ENCODE measurements around the gene GRK7. TPM values are rescaled to one million over a fixed set of nuclear protein-coding genes. Genes with fewer than 3 reads are reported as not detected.
A peak's percentile ranks its signal among the peaks of the same experiment; 100 is the strongest.

GRK7 gene
- total and polyA plus RNA-seq, 9 of the 15 experiments (the other 6 are each of a cell fraction or from before 2014, with no cell fraction given): 0.01 to 0.08 (median 0.04) TPM; not detected in 3

- TF ChIP-seq, protein P1, sequence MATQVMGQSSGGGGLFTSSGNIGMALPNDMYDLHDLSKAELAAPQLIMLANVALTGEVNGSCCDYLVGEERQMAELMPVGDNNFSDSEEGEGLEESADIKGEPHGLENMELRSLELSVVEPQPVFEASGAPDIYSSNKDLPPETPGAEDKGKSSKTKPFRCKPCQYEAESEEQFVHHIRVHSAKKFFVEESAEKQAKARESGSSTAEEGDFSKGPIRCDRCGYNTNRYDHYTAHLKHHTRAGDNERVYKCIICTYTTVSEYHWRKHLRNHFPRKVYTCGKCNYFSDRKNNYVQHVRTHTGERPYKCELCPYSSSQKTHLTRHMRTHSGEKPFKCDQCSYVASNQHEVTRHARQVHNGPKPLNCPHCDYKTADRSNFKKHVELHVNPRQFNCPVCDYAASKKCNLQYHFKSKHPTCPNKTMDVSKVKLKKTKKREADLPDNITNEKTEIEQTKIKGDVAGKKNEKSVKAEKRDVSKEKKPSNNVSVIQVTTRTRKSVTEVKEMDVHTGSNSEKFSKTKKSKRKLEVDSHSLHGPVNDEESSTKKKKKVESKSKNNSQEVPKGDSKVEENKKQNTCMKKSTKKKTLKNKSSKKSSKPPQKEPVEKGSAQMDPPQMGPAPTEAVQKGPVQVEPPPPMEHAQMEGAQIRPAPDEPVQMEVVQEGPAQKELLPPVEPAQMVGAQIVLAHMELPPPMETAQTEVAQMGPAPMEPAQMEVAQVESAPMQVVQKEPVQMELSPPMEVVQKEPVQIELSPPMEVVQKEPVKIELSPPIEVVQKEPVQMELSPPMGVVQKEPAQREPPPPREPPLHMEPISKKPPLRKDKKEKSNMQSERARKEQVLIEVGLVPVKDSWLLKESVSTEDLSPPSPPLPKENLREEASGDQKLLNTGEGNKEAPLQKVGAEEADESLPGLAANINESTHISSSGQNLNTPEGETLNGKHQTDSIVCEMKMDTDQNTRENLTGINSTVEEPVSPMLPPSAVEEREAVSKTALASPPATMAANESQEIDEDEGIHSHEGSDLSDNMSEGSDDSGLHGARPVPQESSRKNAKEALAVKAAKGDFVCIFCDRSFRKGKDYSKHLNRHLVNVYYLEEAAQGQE (IDR thresholded peaks at IDR 0.05; ENCODE audit: borderline replicate concordance): peak; percentile 55
- TF ChIP-seq, protein P1 (CRISPR knock-in tag; IDR thresholded peaks at IDR 0.05; ENCODE audit: low read depth): no peak
- TF ChIP-seq, protein P2, sequence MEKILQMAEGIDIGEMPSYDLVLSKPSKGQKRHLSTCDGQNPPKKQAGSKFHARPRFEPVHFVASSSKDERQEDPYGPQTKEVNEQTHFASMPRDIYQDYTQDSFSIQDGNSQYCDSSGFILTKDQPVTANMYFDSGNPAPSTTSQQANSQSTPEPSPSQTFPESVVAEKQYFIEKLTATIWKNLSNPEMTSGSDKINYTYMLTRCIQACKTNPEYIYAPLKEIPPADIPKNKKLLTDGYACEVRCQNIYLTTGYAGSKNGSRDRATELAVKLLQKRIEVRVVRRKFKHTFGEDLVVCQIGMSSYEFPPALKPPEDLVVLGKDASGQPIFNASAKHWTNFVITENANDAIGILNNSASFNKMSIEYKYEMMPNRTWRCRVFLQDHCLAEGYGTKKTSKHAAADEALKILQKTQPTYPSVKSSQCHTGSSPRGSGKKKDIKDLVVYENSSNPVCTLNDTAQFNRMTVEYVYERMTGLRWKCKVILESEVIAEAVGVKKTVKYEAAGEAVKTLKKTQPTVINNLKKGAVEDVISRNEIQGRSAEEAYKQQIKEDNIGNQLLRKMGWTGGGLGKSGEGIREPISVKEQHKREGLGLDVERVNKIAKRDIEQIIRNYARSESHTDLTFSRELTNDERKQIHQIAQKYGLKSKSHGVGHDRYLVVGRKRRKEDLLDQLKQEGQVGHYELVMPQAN (IDR thresholded peaks at IDR 0.05; ENCODE audit: borderline replicate concordance): peak; percentile 92
- TF ChIP-seq, protein P3, sequence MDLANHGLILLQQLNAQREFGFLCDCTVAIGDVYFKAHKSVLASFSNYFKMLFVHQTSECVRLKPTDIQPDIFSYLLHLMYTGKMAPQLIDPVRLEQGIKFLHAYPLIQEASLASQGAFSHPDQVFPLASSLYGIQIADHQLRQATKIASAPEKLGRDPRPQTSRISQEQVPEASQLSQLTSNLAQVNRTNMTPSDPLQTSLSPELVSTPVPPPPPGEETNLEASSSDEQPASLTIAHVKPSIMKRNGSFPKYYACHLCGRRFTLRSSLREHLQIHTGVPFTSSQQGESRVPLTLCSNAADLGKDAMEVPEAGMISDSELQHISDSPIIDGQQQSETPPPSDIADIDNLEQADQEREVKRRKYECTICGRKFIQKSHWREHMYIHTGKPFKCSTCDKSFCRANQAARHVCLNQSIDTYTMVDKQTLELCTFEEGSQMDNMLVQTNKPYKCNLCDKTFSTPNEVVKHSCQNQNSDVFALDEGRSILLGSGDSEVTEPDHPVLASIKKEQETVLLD (IDR thresholded peaks at IDR 0.05): peak; percentile 88
- TF ChIP-seq, protein P4, sequence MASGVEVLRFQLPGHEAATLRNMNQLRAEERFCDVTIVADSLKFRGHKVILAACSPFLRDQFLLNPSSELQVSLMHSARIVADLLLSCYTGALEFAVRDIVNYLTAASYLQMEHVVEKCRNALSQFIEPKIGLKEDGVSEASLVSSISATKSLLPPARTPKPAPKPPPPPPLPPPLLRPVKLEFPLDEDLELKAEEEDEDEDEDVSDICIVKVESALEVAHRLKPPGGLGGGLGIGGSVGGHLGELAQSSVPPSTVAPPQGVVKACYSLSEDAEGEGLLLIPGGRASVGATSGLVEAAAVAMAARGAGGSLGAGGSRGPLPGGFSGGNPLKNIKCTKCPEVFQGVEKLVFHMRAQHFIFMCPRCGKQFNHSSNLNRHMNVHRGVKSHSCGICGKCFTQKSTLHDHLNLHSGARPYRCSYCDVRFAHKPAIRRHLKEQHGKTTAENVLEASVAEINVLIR (CRISPR knock-in tag; IDR thresholded peaks at IDR 0.05): 0 out of 2 replicates have a peak, but pooled peaks have one; percentile 12
- TF ChIP-seq SUPT5H (IDR thresholded peaks at IDR 0.05) (peak; percentile 58), HCFC1 (IDR thresholded peaks at IDR 0.05; ENCODE audit: low read depth, low read length) (no peak), FUS (optimal IDR thresholded peaks at IDR 0.05; ENCODE audit: low read depth, low read length) (no peak), GABPB2 (CRISPR knock-in tag; conservative IDR thresholded peaks at IDR 0.05) (no peak), ZNF121 (CRISPR knock-in tag; conservative IDR thresholded peaks at IDR 0.05) (no peak), TARDBP (IDR thresholded peaks at IDR 0.05) (peak; percentile 99), SOX6 (IDR thresholded peaks at IDR 0.05) (peak; percentile 97)
- TF ChIP-seq, protein P5, sequence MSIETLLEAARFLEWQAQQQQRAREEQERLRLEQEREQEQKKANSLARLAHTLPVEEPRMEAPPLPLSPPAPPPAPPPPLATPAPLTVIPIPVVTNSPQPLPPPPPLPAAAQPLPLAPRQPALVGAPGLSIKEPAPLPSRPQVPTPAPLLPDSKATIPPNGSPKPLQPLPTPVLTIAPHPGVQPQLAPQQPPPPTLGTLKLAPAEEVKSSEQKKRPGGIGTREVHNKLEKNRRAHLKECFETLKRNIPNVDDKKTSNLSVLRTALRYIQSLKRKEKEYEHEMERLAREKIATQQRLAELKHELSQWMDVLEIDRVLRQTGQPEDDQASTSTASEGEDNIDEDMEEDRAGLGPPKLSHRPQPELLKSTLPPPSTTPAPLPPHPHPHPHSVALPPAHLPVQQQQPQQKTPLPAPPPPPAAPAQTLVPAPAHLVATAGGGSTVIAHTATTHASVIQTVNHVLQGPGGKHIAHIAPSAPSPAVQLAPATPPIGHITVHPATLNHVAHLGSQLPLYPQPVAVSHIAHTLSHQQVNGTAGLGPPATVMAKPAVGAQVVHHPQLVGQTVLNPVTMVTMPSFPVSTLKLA (conservative IDR thresholded peaks at IDR 0.05): peak in 1 of 2 experiments; percentile 82; a peak in 2 of 4 replicates
These were observed 41.8 kb downstream of the GRK7 start (continued) for GRCh38 chr3:141804778-141805639.

Measured in K562 (cell line).